ENCODE data around the gene DSCAML1. TPM values are rescaled to one million over a fixed set of nuclear protein-coding genes. Genes with fewer than 3 reads are reported as not detected.

Gene DSCAML1
- total and polyA plus RNA-seq, 4 donors: 0.18 to 1.5 (median 1.1) TPM

GRCh38 chr11:117702946-117703598 lies 93.9 kb downstream of the DSCAML1 start:
- no peak for DNase-seq
- no peak for TF ChIP-seq CTCF (IDR thresholded peaks at IDR 0.05; ENCODE audit: control extremely low read depth, extremely low read depth)
- ATAC-seq (ENCODE audit: insufficient read depth, low FRiP score): no peak
- H3K9me3 ChIP-seq (ENCODE audit: control insufficient read depth in 4 of 4, insufficient read depth in 3 of 4, low read length in 3 of 4): no peaks in the 10 kb centered on the region
- peaks cover 0 to 4% (median 0%) of the 10 kb centered on the region in 3 donors for H3K27me3 ChIP-seq (ENCODE audit: control insufficient read depth in 3 of 3, insufficient read depth in 3 of 3, low read length in 2 of 3)
- no peak overlapping the region for H3K27ac ChIP-seq (ENCODE audit: low read depth in 1 of 2, low read length in 1 of 2)
- no peaks in the 10 kb centered on the region for H3K36me3 ChIP-seq (ENCODE audit: control insufficient read depth in 4 of 4, insufficient read depth in 4 of 4, low read length in 4 of 4)
- H3K9ac ChIP-seq (ENCODE audit: insufficient read depth in 1 of 2, low read length in 2 of 2): no peak overlapping the region
- no peak overlapping the region for H3K4me3 ChIP-seq
- 71 to 78% methylated on average over 7 of the region's 7 CpGs for WGBS, 2 donors
- no peaks in the 10 kb centered on the region for H3K4me1 ChIP-seq (ENCODE audit: control insufficient read depth in 5 of 5, insufficient read depth in 5 of 5, low read length in 5 of 5)

DNA sequence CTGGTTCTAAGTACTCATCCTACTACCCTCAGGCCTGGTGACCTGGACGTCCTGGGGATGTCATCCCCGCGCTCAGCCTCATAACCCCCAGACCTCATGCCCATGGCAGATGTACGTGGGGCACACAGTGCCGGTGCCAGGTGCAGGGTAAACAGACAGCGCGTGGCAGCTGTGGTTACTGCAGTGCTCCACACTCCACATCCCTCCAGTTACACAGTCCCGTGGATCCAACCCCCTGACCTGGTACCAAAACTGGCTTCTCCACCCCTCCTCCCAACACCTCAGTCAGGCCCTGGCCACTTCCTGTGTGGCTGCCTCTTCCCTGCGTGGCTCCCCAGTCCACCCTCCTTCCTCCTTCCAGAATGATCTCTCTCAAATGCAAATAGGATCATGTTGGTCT lies 95.2 kb downstream of the DSCAML1 start:
- Histone ChIP-seq H3K4me3 (no peak overlapping the region), H3K9ac (ENCODE audit: insufficient read depth in 1 of 2, low read length in 2 of 2) (no peak overlapping the region), H3K27ac (ENCODE audit: low read depth in 1 of 2, low read length in 1 of 2) (no peak overlapping the region), H3K4me1 (ENCODE audit: control insufficient read depth in 5 of 5, insufficient read depth in 5 of 5, low read length in 5 of 5) (no peaks in the 10 kb centered on the region), H3K27me3 (ENCODE audit: control insufficient read depth in 3 of 3, insufficient read depth in 3 of 3, low read length in 2 of 3) (peaks cover 0 to 4% (median 0%) of the 10 kb centered on the region in 3 donors), H3K9me3 (ENCODE audit: control insufficient read depth in 4 of 4, insufficient read depth in 3 of 4, low read length in 3 of 4) (no peaks in the 10 kb centered on the region), H3K36me3 (ENCODE audit: control insufficient read depth in 4 of 4, insufficient read depth in 4 of 4, low read length in 4 of 4) (no peaks in the 10 kb centered on the region)
- TF ChIP-seq CTCF (IDR thresholded peaks at IDR 0.05; ENCODE audit: control extremely low read depth, extremely low read depth): no peak
- ATAC-seq (ENCODE audit: insufficient read depth, low FRiP score) (no peak), DNase-seq (no peak)
- WGBS, 2 donors: 59 to 77% methylated on average over 9 of the region's 9 CpGs

GRCh38 chr11:117700551-117700950 lies 96.5 kb downstream of the DSCAML1 start:
- no peaks in the 10 kb centered on the region for H3K36me3 ChIP-seq (ENCODE audit: control insufficient read depth in 4 of 4, insufficient read depth in 4 of 4, low read length in 4 of 4)
- 91 to 96% methylated on average over 6 of the region's 6 CpGs for WGBS, 2 donors
- DNase-seq: no peak

More at GRCh38 chr11:117700551-117700950, 96.5 kb downstream of the DSCAML1 start:
- Histone ChIP-seq H3K4me1 (ENCODE audit: control insufficient read depth in 5 of 5, insufficient read depth in 5 of 5, low read length in 5 of 5) (no peaks in the 10 kb centered on the region), H3K4me3 (no peak overlapping the region), H3K27ac (ENCODE audit: low read depth in 1 of 2, low read length in 1 of 2) (no peak overlapping the region), H3K9me3 (ENCODE audit: control insufficient read depth in 4 of 4, insufficient read depth in 3 of 4, low read length in 3 of 4) (no peaks in the 10 kb centered on the region), H3K27me3 (ENCODE audit: control insufficient read depth in 3 of 3, insufficient read depth in 3 of 3, low read length in 2 of 3) (peaks cover 0 to 4% (median 0%) of the 10 kb centered on the region in 3 donors), H3K9ac (ENCODE audit: insufficient read depth in 1 of 2, low read length in 2 of 2) (no peak overlapping the region)
- no peak for ATAC-seq (ENCODE audit: insufficient read depth, low FRiP score)
- TF ChIP-seq CTCF (IDR thresholded peaks at IDR 0.05; ENCODE audit: control extremely low read depth, extremely low read depth): no peak
